DOHH2 (cell line): Measurements from ENCODE around the gene CASS4.

ENCODE experiments used
- CTCF ChIP-seq: fragments of 200-600 bp; sonication (generic); IDR thresholded peaks from one replicate; pipeline ENCODE4 v1.5.1; 2014; ENCODE audit warnings: antibody characterized with exemption, mild to moderate bottlenecking, low read depth, low read length; ENCODE audit not compliant: poor library complexity, severe bottlenecking
- EZH2phosphoT487 ChIP-seq: fragments of 200-600 bp; sonication (generic); IDR thresholded peaks from 2 replicates; pipeline ENCODE4 v1.6.1; 2017; ENCODE audit warnings: borderline replicate concordance, mild to moderate bottlenecking, antibody characterized with exemption, low read length, moderate library complexity, mixed read lengths

GRCh38 chr20:56449459-56449858 lies 37.4 kb downstream of the CASS4 start:
- TF ChIP-seq CTCF, result no peak
- no peak for TF ChIP-seq EZH2phosphoT487
